ENCODE measurements around the gene MESP2. TPM values are rescaled to one million over a fixed set of nuclear protein-coding genes. Genes with fewer than 3 reads are reported as not detected.

MESP2 gene
- total and polyA plus RNA-seq, 2 of the 8 experiments (the other 6 are each of a cell fraction or from before 2014, with no cell fraction given): 0.35 to 0.80 TPM

- H3K79me2 ChIP-seq (ENCODE audit: control insufficient read depth in 1 of 2, insufficient read depth in 2 of 2, low read length in 2 of 2): no peaks in the 10 kb centered on the region
- TF ChIP-seq ZNF274 (IDR thresholded peaks at IDR 0.05; ENCODE audit: borderline replicate concordance, extremely low read depth, low read length) (no peak), HDAC2 (IDR thresholded peaks at IDR 0.05; ENCODE audit: borderline replicate concordance in 1 of 2, low read depth in 2 of 2, low read length in 2 of 2) (no peak), E2F6 (IDR thresholded peaks at IDR 0.05) (no peak), CBX5 (IDR thresholded peaks at IDR 0.05; ENCODE audit: low read depth, low read length) (no peak), SIN3A (conservative IDR thresholded peaks at IDR 0.05 in 1 of 2, IDR thresholded peaks at IDR 0.05 in 1 of 2; ENCODE audit: low read depth in 1 of 2, low read length in 2 of 2) (no peak), ASH2L (IDR thresholded peaks at IDR 0.05; ENCODE audit: low read length) (no peak)
- H3K4me2 ChIP-seq (ENCODE audit: insufficient read depth in 1 of 2, low read depth in 2 of 2, low read length in 2 of 2): no peak overlapping the region
These were observed 36.8 kb downstream of the MESP2 start for GRCh38 chr15:89812847-89813320.

More at GRCh38 chr15:89812847-89813320, 36.8 kb downstream of the MESP2 start:
- no peak overlapping the region for H2BK120ac ChIP-seq (replicated peaks; ENCODE audit: low read depth, low read length)
- peaks cover 2% of the 10 kb centered on the region; the same call in 1 of the 2 replicates for H3K23me2 ChIP-seq (ENCODE audit: low read depth, low read length)
- no peak overlapping the region for H3K14ac ChIP-seq (ENCODE audit: insufficient read length)
- peaks cover 0 to 2% of the 10 kb centered on the region in 2 experiments for H4K20me1 ChIP-seq (replicated peaks in 1 of 2; ENCODE audit: control insufficient read depth in 1 of 2, insufficient read depth in 2 of 2, low read length in 2 of 2)
- H3K79me1 ChIP-seq (ENCODE audit: low read depth, low read length): no peaks in the 10 kb centered on the region
- no peak overlapping the region for H3K56ac ChIP-seq (replicated peaks; ENCODE audit: insufficient read length, low read depth, low read length)
- H4K5ac ChIP-seq (ENCODE audit: insufficient read length, low read depth, low read length): no peak overlapping the region
- H3K23ac ChIP-seq (ENCODE audit: insufficient read length): no peak overlapping the region
- peaks cover 5 to 35% (median 27%) of the 10 kb centered on the region in 4 experiments for H3K27me3 ChIP-seq (replicated peaks in 1 of 4; ENCODE audit: control insufficient read depth in 3 of 4, extremely low read depth in 1 of 4, insufficient read depth in 3 of 4, low read length in 3 of 4)
- no peak for FAIRE-seq
- no peak overlapping the region for H2BK5ac ChIP-seq (ENCODE audit: low read depth, low read length)
- H3K27ac ChIP-seq (ENCODE audit: low read depth, low read length): no peak overlapping the region
- peaks cover 0 to 9% (median 2%) of the 10 kb centered on the region in 4 experiments; a peak in 2 of 7 replicates for H3K4me1 ChIP-seq (replicated peaks in 1 of 4; ENCODE audit: control insufficient read depth in 3 of 4, insufficient read depth in 4 of 4, low read length in 3 of 4)
- ChIA-PET CTCF (ENCODE audit: partially characterized antibody) (interaction anchor here (1.2 to 3.0 kb wide), 2 partner anchors 62 to 65 kb away, joined by 3 to 7 read pairs; no protein-coding TSS in a partner anchor), POLR2A (ENCODE audit: partially characterized antibody) (interaction anchor here (1.1 kb wide), 1 partner anchor 10 kb away, joined by 3 read pairs; no protein-coding TSS in a partner anchor)
- no peak overlapping the region for H3K9ac ChIP-seq (replicated peaks in 1 of 4; ENCODE audit: extremely low read depth in 1 of 4, low read depth in 3 of 4, low read length in 3 of 4)
- WGBS, 2 experiments (ENCODE audit: extremely low coverage in 1 of 2, insufficient coverage in 1 of 2, insufficient read length in 1 of 2, insufficient replicate concordance in 2 of 2, low coverage in 1 of 2, low lambda C conversion rate in 2 of 2, missing lambda C conversion rate in 1 of 2): 93% methylated on average over 7 of the region's 7 CpGs; no CpG with 5 or more reads in 1 of the 2 experiments
- no peak overlapping the region for H4K8ac ChIP-seq (ENCODE audit: extremely low read depth, insufficient read depth, low read length)
- no peak overlapping the region for H3K4me3 ChIP-seq (ENCODE audit: extremely low read depth in 1 of 4, insufficient read depth in 2 of 4, low read depth in 3 of 4, low read length in 4 of 4)
- H2BK15ac ChIP-seq (ENCODE audit: low read length): 0 out of 2 replicates have a peak overlapping the region, but pooled peaks have one; percentile 81
- H2BK20ac ChIP-seq (ENCODE audit: low read length): no peak overlapping the region
- H3K4ac ChIP-seq (replicated peaks; ENCODE audit: insufficient read length, low read depth, low read length): no peak overlapping the region
- no peak overlapping the region for H4K91ac ChIP-seq (replicated peaks; ENCODE audit: insufficient read length, low read length)
- no peak for DNase-seq (ENCODE audit: low read depth in 1 of 2, low spot score in 2 of 2)
- H2BK12ac ChIP-seq (ENCODE audit: low read depth, low read length): no peak overlapping the region
- H3K36me3 ChIP-seq (ENCODE audit: control insufficient read depth in 2 of 4, insufficient read depth in 4 of 4, low read length in 3 of 4): no peaks in the 10 kb centered on the region
- H2AFZ ChIP-seq (ENCODE audit: low read length): no peak overlapping the region
- no peak overlapping the region for H3K18ac ChIP-seq (ENCODE audit: extremely low read depth, low read length)
- no peak overlapping the region for H2AK5ac ChIP-seq (ENCODE audit: low read depth, low read length)
- peaks cover 0 to 7% of the 10 kb centered on the region in 2 experiments; a peak in 2 of 4 replicates for H3K9me3 ChIP-seq (ENCODE audit: insufficient read depth in 2 of 2, low read depth in 1 of 2, low read length in 1 of 2)
